ENCODE measurements around the gene DAZL. TPM values are rescaled to one million over a fixed set of nuclear protein-coding genes. Genes with fewer than 3 reads are reported as not detected.

DAZL gene
- total RNA-seq, 1 experiment from 2014 or later, result not detected

DNA sequence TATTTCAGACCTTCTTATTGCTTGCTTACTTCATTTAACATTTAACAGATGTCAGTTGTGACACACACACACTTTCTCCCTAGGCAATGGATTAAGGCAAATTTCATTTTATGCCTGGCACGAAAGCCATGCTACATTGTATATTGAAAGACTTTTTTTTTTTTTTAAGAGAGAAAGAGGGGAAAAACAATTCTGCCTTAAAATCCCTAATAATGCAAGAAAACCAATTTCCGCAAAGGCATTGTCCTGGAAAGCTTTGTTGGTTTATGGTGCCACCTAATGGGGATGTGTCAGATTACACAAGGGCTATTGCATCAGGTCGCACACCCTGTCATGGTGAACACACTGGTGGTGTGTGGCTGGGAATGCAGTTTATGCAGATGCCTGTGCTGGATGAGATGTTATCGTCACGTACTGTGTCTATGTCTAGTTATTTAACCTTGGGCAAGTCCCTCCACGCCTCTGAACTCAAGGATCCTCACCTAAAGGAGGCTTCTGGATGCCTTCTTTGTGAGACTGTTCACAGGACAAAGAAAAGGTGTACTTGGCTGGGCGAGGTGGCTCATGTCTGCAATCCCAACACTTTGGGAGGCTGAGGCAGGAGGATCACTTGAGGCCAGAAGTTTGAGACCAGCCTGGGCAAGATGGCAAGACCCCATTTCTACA is 54.4 kb downstream of the DAZL start:
- Histone ChIP-seq H3K79me2 (ENCODE audit: insufficient read depth, low read length) (no peaks in the 10 kb centered on the region), H3K27ac (ENCODE audit: low read depth, low read length) (no peak overlapping the region), H3K4me2 (ENCODE audit: low read length) (peak overlapping the region; percentile 38), H3K27me3 (ENCODE audit: insufficient read depth, low read length) (no peaks in the 10 kb centered on the region; the same call in 1 of the 2 replicates), H2AFZ (ENCODE audit: low read depth, low read length, poor library complexity, severe bottlenecking) (peak overlapping the region; percentile 90), H3K36me3 (ENCODE audit: control insufficient read depth in 1 of 2, insufficient read depth in 2 of 2, low read length in 2 of 2) (no peaks in the 10 kb centered on the region), H3K9ac (ENCODE audit: low read length) (no peak overlapping the region), H3K9me3 (ENCODE audit: control insufficient read depth in 1 of 2, insufficient read depth in 1 of 2, low read depth in 1 of 2, low read length in 2 of 2) (no peaks in the 10 kb centered on the region), H3K4me3 (replicated peaks in 1 of 2; ENCODE audit: low read depth in 1 of 2, low read length in 2 of 2) (no peak overlapping the region), H4K20me1 (ENCODE audit: insufficient read depth) (no peaks in the 10 kb centered on the region), H3K9me2 (ENCODE audit: insufficient read depth) (no peaks in the 10 kb centered on the region), H3K4me1 (ENCODE audit: control insufficient read depth in 1 of 2, insufficient read depth in 2 of 2, low read length in 2 of 2) (peaks cover 0 to 3% of the 10 kb centered on the region in 2 experiments; a peak in 1 of 4 replicates)
- RAD21 ChIA-PET (ENCODE audit: low non-redundant PET in 1 of 2, low total read pairs in 2 of 2, uncharacterized antibody in 2 of 2, unreplicated experiment in 2 of 2), result interaction anchor here in 1 of 2 experiments (2.1 kb wide), 1 partner anchor 261 kb away, joined by 9 read pairs; no protein-coding TSS in a partner anchor
- BruUV-seq (replicated peaks), result no TSS peak
- DNase-seq (ENCODE audit: low read depth, low spot score), result peak; percentile 79
- intact Hi-C loops (cut with micrococcal nuclease), result loop anchor here (1.0 to 5.0 kb wide), 4 partner anchors 261 to 504 kb away; no protein-coding TSS in a partner anchor
- CTCF ChIA-PET, result interaction anchor here (0.6 to 3.4 kb wide), 5 partner anchors 14 to 282 kb away, joined by 3 to 38 read pairs (median 4); no protein-coding TSS in a partner anchor
- TF ChIP-seq, protein P1, sequence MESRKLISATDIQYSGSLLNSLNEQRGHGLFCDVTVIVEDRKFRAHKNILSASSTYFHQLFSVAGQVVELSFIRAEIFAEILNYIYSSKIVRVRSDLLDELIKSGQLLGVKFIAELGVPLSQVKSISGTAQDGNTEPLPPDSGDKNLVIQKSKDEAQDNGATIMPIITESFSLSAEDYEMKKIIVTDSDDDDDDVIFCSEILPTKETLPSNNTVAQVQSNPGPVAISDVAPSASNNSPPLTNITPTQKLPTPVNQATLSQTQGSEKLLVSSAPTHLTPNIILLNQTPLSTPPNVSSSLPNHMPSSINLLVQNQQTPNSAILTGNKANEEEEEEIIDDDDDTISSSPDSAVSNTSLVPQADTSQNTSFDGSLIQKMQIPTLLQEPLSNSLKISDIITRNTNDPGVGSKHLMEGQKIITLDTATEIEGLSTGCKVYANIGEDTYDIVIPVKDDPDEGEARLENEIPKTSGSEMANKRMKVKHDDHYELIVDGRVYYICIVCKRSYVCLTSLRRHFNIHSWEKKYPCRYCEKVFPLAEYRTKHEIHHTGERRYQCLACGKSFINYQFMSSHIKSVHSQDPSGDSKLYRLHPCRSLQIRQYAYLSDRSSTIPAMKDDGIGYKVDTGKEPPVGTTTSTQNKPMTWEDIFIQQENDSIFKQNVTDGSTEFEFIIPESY (IDR thresholded peaks at IDR 0.05; ENCODE audit: extremely low read depth, insufficient replicate concordance, low read length), result no peak
- TF ChIP-seq, protein P2, sequence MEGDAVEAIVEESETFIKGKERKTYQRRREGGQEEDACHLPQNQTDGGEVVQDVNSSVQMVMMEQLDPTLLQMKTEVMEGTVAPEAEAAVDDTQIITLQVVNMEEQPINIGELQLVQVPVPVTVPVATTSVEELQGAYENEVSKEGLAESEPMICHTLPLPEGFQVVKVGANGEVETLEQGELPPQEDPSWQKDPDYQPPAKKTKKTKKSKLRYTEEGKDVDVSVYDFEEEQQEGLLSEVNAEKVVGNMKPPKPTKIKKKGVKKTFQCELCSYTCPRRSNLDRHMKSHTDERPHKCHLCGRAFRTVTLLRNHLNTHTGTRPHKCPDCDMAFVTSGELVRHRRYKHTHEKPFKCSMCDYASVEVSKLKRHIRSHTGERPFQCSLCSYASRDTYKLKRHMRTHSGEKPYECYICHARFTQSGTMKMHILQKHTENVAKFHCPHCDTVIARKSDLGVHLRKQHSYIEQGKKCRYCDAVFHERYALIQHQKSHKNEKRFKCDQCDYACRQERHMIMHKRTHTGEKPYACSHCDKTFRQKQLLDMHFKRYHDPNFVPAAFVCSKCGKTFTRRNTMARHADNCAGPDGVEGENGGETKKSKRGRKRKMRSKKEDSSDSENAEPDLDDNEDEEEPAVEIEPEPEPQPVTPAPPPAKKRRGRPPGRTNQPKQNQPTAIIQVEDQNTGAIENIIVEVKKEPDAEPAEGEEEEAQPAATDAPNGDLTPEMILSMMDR (IDR thresholded peaks at IDR 0.05 in 2 of 3, conservative IDR thresholded peaks at IDR 0.05 in 1 of 3; ENCODE audit: borderline replicate concordance in 1 of 3, insufficient read depth in 1 of 3, low read depth in 2 of 3, low read length in 2 of 3), result peak; percentile 75 to 86 (median 86)
- TF ChIP-seq ZNF274 (IDR thresholded peaks at IDR 0.05; ENCODE audit: low read depth, low read length) (no peak), MAX (IDR thresholded peaks at IDR 0.05) (peak; percentile 79), RAD21 (IDR thresholded peaks at IDR 0.05; ENCODE audit: low read depth) (peak; percentile 97), CEBPB (IDR thresholded peaks at IDR 0.05; ENCODE audit: low read depth) (peak; percentile 89), CBX3 (IDR thresholded peaks at IDR 0.05; ENCODE audit: low read depth) (peak; percentile 64), TCF7L2 (IDR thresholded peaks at IDR 0.05; ENCODE audit: borderline replicate concordance, extremely low read depth, insufficient read depth, insufficient read length) (no peak), POLR2AphosphoS5 (IDR thresholded peaks at IDR 0.05; ENCODE audit: low read depth, low read length) (peak; percentile 53), YY1 (IDR thresholded peaks at IDR 0.05; ENCODE audit: extremely low read depth, insufficient replicate concordance, low read depth, low read length) (peak; percentile 67)
- TF ChIP-seq, protein P3, sequence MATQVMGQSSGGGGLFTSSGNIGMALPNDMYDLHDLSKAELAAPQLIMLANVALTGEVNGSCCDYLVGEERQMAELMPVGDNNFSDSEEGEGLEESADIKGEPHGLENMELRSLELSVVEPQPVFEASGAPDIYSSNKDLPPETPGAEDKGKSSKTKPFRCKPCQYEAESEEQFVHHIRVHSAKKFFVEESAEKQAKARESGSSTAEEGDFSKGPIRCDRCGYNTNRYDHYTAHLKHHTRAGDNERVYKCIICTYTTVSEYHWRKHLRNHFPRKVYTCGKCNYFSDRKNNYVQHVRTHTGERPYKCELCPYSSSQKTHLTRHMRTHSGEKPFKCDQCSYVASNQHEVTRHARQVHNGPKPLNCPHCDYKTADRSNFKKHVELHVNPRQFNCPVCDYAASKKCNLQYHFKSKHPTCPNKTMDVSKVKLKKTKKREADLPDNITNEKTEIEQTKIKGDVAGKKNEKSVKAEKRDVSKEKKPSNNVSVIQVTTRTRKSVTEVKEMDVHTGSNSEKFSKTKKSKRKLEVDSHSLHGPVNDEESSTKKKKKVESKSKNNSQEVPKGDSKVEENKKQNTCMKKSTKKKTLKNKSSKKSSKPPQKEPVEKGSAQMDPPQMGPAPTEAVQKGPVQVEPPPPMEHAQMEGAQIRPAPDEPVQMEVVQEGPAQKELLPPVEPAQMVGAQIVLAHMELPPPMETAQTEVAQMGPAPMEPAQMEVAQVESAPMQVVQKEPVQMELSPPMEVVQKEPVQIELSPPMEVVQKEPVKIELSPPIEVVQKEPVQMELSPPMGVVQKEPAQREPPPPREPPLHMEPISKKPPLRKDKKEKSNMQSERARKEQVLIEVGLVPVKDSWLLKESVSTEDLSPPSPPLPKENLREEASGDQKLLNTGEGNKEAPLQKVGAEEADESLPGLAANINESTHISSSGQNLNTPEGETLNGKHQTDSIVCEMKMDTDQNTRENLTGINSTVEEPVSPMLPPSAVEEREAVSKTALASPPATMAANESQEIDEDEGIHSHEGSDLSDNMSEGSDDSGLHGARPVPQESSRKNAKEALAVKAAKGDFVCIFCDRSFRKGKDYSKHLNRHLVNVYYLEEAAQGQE (IDR thresholded peaks at IDR 0.05; ENCODE audit: low read depth), result no peak
- POLR2A ChIA-PET, result interaction anchor here (1.0 to 1.9 kb wide), 2 partner anchors 24 to 260 kb away, joined by 3 to 4 read pairs; no protein-coding TSS in a partner anchor
- ATAC-seq, result peak; percentile 98
